Psoas muscle (tissue), 8 donors: ENCODE data around the gene TCF19. TPM values are rescaled to one million over a fixed set of nuclear protein-coding genes. Genes with fewer than 3 reads are reported as not detected.

Experiments used
- ATAC-seq, 4 donors: fragments of 200-7000 bp; cut with Tn5 transposase; one replicate each; pipeline ENCODE4 v1.9.1; 2020; ENCODE audit warnings: moderate library complexity in 3 of 4, mild to moderate bottlenecking in 2 of 4
- DNase-seq, 2 donors: peaks; one replicate each; pipeline ENCODE4 v3.0.0-alpha.2; 2020
- H3K27ac ChIP-seq: fragments of 200-600 bp; one replicate; pipeline ENCODE4 v1.8.0; 2022
- H3K27me3 ChIP-seq, 3 donors: fragments of 200-600 bp in 1 of 3; one replicate each; pipeline versions ENCODE4 v1.6.1 to v1.8.0; 2013 to 2022; ENCODE audit warnings: low read length in 2 of 3, mild to moderate bottlenecking in 2 of 3, moderate library complexity in 1 of 3; ENCODE audit not compliant: insufficient read depth in 3 of 3
- H3K36me3 ChIP-seq, 2 donors: fragments of 200-600 bp in 1 of 2; one replicate each; pipeline versions ENCODE4 v1.6.1 to v1.8.0; 2013 to 2022; ENCODE audit warnings: low read depth in 1 of 2, mild to moderate bottlenecking in 1 of 2, moderate library complexity in 1 of 2; ENCODE audit not compliant: insufficient read depth in 1 of 2
- H3K4me1 ChIP-seq: fragments of 200-600 bp; one replicate; pipeline ENCODE4 v1.8.0; 2022
- H3K4me3 ChIP-seq: fragments of 200-600 bp; one replicate; pipeline ENCODE4 v1.8.0; 2022; ENCODE audit warnings: mild to moderate bottlenecking
- H3K9me3 ChIP-seq: fragments of 200-600 bp; one replicate; pipeline ENCODE4 v1.8.0; 2022
- WGBS, 3 donors: extraction: QIAGEN DNeasy Blood & Tissue Kit; methylation state at CpG; one replicate each; pipeline versions ENCODE4 v1.1.6 to v1.1.7; 2013; 5-methylcytosine and 5-hydroxymethylcytosine counted together
- intact Hi-C, 2 donors: fragments of 100-400 bp; cut with DNase I; formaldehyde crosslinking; loops; one replicate each; pipeline versions ENCODE4 v1.11.0 to v1.14.2; 2022
- long read RNA-seq, 2 donors: library from polyadenylated mRNA; unstranded; transcript quantifications; one replicate each; pipeline ENCODE4 v2.0.0, GENCODE V29; 2021
- polyA plus RNA-seq, 3 donors: library from polyadenylated mRNA; stranded (reverse); fragments of 200-250 nt; gene quantifications; one replicate each; pipeline ENCODE4 v1.2.3, GENCODE V29; 2013
- total RNA-seq, 4 donors: library from RNA; stranded (reverse); fragmentation: NEBNext Ultra II Directional in 2 of 4; extraction: Animal tissue kit (Norgen Biotek cat#: 25700) in 2 of 4; gene quantifications; one replicate each; pipeline versions ENCODE4 v1.2.1 to v1.2.4, GENCODE V29; 2021 to 2023
- TF ChIP-seq, protein P1 (sequence below): fragments of 200-600 bp; IDR thresholded peaks from one replicate; pipeline ENCODE4 v1.8.0; 2022; ENCODE audit warnings: antibody characterized with exemption
- donor health status: healthy with polysubstance abuse.
- donor health status: DM: no; HTN: no; CAD: no; lungs with moderate emphysema.
- donor health status: Bipolar disorder and iron deficiency.
- donor health status: healthy.
- donor health status: DM: yes; HTN: yes; CAD: no.
- donor health status: DM: no; HTN: no; CAD: no.
- donor health status: DM: no; HTN: no; CAD: no.
- donor health status: DM: yes; HTN: yes; CAD: no.

TCF19 gene
- total RNA-seq (1 to 10 TPM; 1.8 to 2.3 (median 2.0) TPM), polyA plus RNA-seq (1 to 10 TPM; 1.4 to 4.8 (median 1.8) TPM)
- long read RNA-seq, donor 1, partial matches to known transcripts = 1 of 4 reads
- long read RNA-seq, donor 1, other reads (novel, unspliced or antisense) = 3 of 4 reads
- long read RNA-seq, donor 2, partial matches to known transcripts = 0 of 6 reads
- long read RNA-seq, donor 2, other reads (novel, unspliced or antisense) = 3 of 6 reads

DNA sequence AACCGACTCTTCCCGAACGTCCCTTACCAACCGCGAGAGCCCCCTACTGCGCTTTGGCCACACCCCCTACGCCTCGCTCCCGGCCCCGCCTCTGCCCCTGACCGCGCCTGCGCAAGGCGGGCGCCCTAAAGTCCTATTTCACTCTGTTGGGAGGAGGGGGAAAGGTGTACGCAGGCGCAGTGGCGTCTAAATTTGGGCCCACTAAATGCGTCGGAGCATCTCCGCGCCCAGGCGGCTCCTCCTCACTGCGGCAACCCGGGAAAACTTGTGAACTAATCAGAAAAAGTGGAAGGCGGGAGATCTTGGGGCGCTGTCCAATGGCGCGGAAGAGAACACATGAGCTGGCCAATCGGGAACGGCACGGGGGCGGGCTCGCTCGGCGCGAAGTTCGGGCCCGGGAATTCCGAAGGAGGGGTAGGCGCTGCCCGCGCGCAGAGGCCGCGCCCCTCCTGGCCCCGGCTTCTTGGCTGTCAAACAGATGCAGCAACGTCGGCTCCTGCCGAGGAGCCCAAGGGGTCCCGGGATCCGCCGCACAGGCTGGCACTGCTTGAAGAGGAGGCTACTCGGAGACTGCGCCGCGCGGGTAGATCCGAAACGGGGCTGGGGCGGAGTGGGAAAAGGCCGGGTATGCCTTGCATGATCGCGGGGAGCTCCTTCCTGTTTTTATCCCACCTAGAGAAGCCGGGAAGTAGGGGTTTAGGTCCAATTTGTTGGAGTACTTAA is at the start of gene TCF19:
TCF19 (plus strand) TSS at position 450 of the 723 bp plus-strand sequence. CDS start 881 bp downstream, outside the sequence.
- 0% methylated on average over 58 to 65 of the region's 65 CpGs for WGBS, 3 donors
- DNase-seq = peak; percentile 99 to 100
- no peaks in the 10 kb centered on the region for H3K9me3 ChIP-seq
- intact Hi-C loops = no loop called here
- peaks cover 0 to 33% of the 10 kb centered on the region in 2 donors for H3K36me3 ChIP-seq
- peak; percentile 96 to 98 (median 96) for ATAC-seq
- no peaks in the 10 kb centered on the region for H3K27me3 ChIP-seq
- TF ChIP-seq, protein P1, sequence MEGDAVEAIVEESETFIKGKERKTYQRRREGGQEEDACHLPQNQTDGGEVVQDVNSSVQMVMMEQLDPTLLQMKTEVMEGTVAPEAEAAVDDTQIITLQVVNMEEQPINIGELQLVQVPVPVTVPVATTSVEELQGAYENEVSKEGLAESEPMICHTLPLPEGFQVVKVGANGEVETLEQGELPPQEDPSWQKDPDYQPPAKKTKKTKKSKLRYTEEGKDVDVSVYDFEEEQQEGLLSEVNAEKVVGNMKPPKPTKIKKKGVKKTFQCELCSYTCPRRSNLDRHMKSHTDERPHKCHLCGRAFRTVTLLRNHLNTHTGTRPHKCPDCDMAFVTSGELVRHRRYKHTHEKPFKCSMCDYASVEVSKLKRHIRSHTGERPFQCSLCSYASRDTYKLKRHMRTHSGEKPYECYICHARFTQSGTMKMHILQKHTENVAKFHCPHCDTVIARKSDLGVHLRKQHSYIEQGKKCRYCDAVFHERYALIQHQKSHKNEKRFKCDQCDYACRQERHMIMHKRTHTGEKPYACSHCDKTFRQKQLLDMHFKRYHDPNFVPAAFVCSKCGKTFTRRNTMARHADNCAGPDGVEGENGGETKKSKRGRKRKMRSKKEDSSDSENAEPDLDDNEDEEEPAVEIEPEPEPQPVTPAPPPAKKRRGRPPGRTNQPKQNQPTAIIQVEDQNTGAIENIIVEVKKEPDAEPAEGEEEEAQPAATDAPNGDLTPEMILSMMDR = no peak
- peaks cover 6% of the 10 kb centered on the region for H3K4me1 ChIP-seq
- peak within 1 kb of the TSS; percentile 63 for H3K27ac ChIP-seq
- H3K4me3 ChIP-seq = peak within 1 kb of the TSS; percentile 81

DNA sequence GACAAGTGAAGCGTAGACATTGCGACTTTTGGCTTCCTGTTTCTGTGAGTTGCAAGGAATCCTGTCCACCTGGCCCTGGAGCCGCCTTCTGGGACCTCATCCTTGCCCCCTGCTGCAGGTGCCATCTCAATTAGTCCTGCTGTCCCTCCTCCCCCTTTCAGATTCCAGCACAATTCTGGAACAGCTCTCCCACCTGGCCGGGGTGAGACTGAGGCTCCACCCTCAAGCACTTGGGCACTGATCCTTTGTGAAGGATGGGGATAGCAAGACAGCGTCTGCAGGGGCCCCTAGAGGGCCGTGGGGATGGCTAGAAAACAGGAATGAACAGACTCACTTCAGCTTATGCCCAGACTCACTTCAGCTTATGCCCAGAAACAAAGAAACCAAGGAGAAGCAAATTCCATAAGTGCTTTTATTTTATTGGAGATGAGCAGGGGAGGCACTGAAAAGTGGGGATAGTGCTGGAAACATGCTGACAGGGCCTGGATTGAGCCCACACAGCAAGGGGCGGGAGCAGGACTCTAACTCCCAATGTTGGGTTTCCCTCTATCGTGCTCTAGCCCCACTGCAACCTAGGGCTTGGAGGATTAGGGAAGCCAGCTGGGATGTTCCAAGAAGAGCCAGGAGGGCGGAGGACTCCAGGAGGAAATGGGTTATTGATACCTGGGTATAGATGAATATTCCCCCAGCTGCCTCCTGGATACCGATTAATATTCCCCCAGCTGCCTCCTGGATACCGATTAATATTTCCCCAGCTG is 47.4 kb upstream of the TCF19 start:
- H3K4me1 ChIP-seq = no peaks in the 10 kb centered on the region
- no peak for DNase-seq
- H3K36me3 ChIP-seq = no peaks in the 10 kb centered on the region
- no peak overlapping the region for H3K27ac ChIP-seq
- TF ChIP-seq, protein P1 = no peak
- no peak for ATAC-seq
- intact Hi-C loops = no loop called here
- no peak overlapping the region for H3K4me3 ChIP-seq
- H3K9me3 ChIP-seq = no peaks in the 10 kb centered on the region
- WGBS, 3 donors = 70 to 78% (median 77%) methylated on average over 11 of the region's 11 CpGs
- peaks cover 0 to 19% (median 0%) of the 10 kb centered on the region in 3 donors for H3K27me3 ChIP-seq

GRCh38 chr6:31111712-31112111 is 46.7 kb upstream of the TCF19 start:
- TF ChIP-seq, protein P1 = no peak
- intact Hi-C loops = no loop called here
- Histone ChIP-seq H3K9me3 (no peaks in the 10 kb centered on the region), H3K27me3 (peaks cover 0 to 19% (median 0%) of the 10 kb centered on the region in 3 donors), H3K4me3 (no peak overlapping the region), H3K27ac (no peak overlapping the region), H3K36me3 (no peaks in the 10 kb centered on the region), H3K4me1 (no peaks in the 10 kb centered on the region)
- ATAC-seq (no peak), DNase-seq (no peak)
- 88 to 95% (median 88%) methylated on average over 12 to 13 of the region's 13 CpGs for WGBS, 3 donors

DNA sequence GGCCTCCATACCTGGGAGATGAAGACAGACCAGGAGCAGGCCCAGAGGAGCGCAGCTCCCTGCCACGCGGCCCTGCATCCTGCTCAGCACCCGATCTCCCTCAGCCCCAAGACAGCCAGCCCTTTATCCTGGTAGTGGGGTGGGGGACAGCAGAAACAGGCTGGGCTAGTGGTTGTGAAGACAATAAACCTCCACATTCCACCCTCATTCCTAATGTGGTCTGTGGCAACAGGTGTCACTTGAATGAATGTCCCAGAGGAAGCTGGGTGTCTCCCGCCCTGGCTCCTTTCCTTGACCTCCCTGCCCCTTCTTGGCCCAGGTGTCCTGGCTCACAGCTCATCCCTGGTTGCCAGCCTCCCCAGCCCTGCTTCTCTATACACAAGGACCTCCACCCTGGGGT is 45.9 kb upstream of the TCF19 start, which contains the start of gene C6orf15:
C6orf15 (minus strand) TSS at position 98 of the 400 bp plus-strand sequence; CDS start at position 78, 20 bp downstream.
- H3K27me3 ChIP-seq = peaks cover 0 to 19% (median 0%) of the 10 kb centered on the region in 3 donors
- ATAC-seq (no peak), DNase-seq (no peak)
- TF ChIP-seq, protein P1 = no peak
- WGBS, 3 donors = 85 to 97% (median 85%) methylated on average over 5 of the region's 5 CpGs
- H3K4me1 ChIP-seq = no peaks in the 10 kb centered on the region
- no peaks in the 10 kb centered on the region for H3K36me3 ChIP-seq
- H3K9me3 ChIP-seq = no peaks in the 10 kb centered on the region
- no peak within 1 kb of the TSS for H3K4me3 ChIP-seq
- intact Hi-C loops = no loop called here
- no peak within 1 kb of the TSS for H3K27ac ChIP-seq
